ENCODE results near the gene C4A.
"Not testable (repeated sequence)": the region's sequence is repeated elsewhere in the genome, so short reads cannot be mapped to it uniquely, and the experiment has no call there.

DNA sequence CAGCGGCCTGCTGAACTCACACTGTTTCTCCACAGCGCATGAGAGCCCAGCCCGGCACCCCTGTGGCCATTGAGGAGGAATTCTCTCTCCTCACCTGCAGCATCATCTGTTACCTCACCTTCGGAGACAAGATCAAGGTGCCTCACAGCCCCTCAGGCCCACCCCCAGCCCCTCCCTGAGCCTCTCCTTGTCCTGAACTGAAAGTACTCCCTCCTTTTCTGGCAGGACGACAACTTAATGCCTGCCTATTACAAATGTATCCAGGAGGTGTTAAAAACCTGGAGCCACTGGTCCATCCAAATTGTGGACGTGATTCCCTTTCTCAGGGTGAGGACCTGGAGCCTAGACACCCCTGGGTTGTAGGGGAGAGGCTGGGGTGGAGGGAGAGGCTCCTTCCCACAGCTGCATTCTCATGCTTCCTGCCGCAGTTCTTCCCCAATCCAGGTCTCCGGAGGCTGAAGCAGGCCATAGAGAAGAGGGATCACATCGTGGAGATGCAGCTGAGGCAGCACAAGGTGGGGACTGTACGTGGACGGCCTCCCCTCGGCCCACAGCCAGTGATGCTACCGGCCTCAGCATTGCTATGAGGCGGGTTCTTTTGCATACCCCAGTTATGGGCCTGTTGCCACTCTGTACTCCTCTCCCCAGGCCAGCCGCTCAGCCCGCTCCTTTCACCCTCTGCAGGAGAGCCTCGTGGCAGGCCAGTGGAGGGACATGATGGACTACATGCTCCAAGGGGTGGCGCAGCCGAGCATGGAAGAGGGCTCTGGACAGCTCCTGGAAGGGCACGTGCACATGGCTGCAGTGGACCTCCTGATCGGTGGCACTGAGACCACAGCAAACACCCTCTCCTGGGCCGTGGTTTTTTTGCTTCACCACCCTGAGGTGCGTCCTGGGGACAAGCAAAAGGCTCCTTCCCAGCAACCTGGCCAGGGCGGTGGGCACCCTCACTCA, 57.7 kb downstream of the C4A start:
- TF ChIP-seq POLR2AphosphoS5 (IDR thresholded peaks at IDR 0.05; ENCODE audit: low read length); ESRRA (IDR thresholded peaks at IDR 0.05; ENCODE audit: low read length); POLR2A (IDR thresholded peaks at IDR 0.05; ENCODE audit: low read depth, low read length); ZZZ3 (IDR thresholded peaks at IDR 0.05; ENCODE audit: control insufficient read depth, insufficient read length, low read depth); KDM1A (IDR thresholded peaks at IDR 0.05; ENCODE audit: borderline replicate concordance); ZNF687 (IDR thresholded peaks at IDR 0.05); NFYA (IDR thresholded peaks at IDR 0.05; ENCODE audit: borderline replicate concordance, low read depth, low read length); CEBPB (IDR thresholded peaks at IDR 0.05; ENCODE audit: borderline replicate concordance in 1 of 2, low read depth in 2 of 2, low read length in 2 of 2): not testable (repeated sequence)
- TF ChIP-seq, protein P1, sequence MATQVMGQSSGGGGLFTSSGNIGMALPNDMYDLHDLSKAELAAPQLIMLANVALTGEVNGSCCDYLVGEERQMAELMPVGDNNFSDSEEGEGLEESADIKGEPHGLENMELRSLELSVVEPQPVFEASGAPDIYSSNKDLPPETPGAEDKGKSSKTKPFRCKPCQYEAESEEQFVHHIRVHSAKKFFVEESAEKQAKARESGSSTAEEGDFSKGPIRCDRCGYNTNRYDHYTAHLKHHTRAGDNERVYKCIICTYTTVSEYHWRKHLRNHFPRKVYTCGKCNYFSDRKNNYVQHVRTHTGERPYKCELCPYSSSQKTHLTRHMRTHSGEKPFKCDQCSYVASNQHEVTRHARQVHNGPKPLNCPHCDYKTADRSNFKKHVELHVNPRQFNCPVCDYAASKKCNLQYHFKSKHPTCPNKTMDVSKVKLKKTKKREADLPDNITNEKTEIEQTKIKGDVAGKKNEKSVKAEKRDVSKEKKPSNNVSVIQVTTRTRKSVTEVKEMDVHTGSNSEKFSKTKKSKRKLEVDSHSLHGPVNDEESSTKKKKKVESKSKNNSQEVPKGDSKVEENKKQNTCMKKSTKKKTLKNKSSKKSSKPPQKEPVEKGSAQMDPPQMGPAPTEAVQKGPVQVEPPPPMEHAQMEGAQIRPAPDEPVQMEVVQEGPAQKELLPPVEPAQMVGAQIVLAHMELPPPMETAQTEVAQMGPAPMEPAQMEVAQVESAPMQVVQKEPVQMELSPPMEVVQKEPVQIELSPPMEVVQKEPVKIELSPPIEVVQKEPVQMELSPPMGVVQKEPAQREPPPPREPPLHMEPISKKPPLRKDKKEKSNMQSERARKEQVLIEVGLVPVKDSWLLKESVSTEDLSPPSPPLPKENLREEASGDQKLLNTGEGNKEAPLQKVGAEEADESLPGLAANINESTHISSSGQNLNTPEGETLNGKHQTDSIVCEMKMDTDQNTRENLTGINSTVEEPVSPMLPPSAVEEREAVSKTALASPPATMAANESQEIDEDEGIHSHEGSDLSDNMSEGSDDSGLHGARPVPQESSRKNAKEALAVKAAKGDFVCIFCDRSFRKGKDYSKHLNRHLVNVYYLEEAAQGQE (IDR thresholded peaks at IDR 0.05; ENCODE audit: low read depth, low read length) = not testable (repeated sequence)
- TF ChIP-seq, protein P2, sequence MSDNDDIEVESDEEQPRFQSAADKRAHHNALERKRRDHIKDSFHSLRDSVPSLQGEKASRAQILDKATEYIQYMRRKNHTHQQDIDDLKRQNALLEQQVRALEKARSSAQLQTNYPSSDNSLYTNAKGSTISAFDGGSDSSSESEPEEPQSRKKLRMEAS (IDR thresholded peaks at IDR 0.05; ENCODE audit: low read depth, low read length) = not testable (repeated sequence)

Measured in GM12878 (cell line).